Non-pigmented ciliary epithelial cell (primary cell): ENCODE results near the gene RASSF3.
"Not testable (repeated sequence)": the region's sequence is repeated elsewhere in the genome, so short reads cannot be mapped to it uniquely, and the experiment has no call there.

Experiments used
- DNase-seq: peaks from one replicate; pipeline ENCODE4 v3.0.0-alpha.2; 2010; ENCODE audit warnings: low read depth

RASSF3 gene

GRCh38 chr12:64598831-64599230, 11.5 kb upstream of the RASSF3 start:
- no peak for DNase-seq

- DNase-seq = no peak
Measured at GRCh38 chr12:64600164-64600561, 10.1 kb upstream of the RASSF3 start.

GRCh38 chr12:64603183-64603841, 7.0 kb upstream of the RASSF3 start:
- no peak for DNase-seq

- DNase-seq = no peak
Measured at GRCh38 chr12:64608901-64609535, 1.3 kb upstream of the RASSF3 start.

GRCh38 chr12:64609536-64610078, 688 bp upstream of the RASSF3 start:
- no peak for DNase-seq

DNA sequence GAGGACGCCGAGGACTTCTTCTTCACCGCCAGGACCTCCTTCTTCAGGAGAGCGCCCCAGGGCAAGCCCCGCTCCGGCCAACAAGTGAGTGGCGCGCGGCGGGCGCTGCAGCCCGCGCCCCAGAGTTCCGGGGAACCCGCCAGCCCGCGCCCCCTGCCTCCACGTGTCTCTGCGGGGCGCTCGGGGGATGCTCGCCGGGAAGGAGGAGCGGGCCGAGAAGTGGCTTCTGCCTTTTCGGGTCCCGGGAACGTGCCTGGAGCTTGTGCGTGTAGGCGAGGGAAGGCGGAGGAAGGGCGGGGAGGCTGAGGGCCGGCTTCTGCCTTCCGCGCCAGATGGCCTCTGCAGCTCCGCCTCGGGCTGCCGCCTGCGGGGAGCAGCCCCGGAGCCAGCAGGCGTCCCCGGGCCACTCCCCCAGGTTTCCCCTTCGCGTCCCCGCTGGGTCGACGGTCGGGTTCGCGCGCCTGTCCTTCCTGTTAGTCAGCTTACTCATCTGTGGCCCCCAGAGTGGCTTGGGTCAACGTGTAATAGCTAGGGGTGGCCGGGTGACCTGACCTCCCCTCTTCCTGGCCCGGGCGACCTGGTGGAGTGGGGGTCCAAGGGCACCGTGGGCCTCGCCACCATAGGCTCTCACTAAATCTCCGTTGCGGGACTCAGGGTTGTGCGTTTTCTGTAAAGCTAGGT, 505 bp downstream of the RASSF3 start:
- no peak for DNase-seq

- DNase-seq = no peak
Measured at GRCh38 chr12:64611341-64612284, 1.3 kb downstream of the RASSF3 start.

GRCh38 chr12:64612843-64613242, 2.5 kb downstream of the RASSF3 start:
- no peak for DNase-seq

DNA sequence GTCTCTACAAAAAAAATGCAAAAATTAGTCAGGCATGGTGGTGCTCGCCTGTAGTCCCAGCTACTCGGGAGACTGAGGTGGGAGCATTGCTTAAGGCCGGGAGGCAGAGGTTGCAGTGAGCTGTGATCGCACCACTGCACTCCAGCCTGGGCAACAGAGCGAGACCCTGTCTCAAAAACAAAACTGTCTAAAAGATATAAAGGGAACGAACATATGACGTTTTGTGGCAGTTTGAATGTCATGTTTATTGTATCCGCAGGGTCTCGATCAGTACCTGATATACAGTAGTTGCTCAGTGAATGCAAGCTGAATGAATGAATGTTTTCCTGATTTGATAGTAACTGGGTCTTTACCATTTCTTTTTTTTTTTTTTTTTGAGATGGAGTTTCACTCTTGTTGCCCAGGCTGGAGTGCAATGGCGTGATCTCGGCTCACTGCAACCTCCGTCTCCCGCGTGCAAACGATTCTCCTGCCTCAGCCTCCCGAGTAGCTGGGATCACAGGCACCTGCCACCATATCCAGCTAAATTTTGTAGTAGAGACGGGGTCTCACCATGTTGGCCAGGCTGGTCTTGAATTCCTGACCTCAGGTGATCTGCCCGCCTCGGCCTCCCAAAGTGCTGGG, 3.6 kb downstream of the RASSF3 start:
- not testable (repeated sequence) for DNase-seq

GRCh38 chr12:64616201-64616600, 5.9 kb downstream of the RASSF3 start:
- DNase-seq = no peak

DNA sequence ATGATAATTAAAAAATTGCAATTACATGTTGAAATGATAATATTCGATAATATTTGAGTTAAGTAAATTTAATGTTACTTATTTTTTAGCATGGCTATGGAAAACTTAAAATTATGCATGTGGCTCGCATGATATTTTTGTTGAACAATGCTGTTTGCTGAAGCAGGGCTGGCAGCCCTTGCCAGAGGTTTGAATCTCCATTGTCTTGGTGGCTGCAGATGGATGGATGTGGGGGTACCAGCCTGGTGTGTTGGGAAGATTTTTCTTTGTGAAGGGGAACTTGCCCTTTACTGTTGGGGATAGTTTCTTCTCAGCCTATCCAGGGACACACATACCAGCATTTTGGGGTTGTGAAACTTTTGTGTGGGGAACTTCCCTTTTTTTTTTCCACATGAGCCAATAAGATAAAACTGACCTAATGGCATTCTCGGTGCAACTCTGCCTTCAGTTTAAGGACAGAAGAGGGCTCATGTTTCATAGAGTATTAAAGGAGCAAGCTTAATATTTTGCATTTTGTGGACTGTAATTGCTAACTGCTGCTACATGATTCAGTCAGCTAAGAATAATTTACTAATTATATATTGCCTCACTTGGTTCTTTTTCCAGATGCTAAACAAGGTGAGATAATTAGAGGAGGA, 8.8 kb downstream of the RASSF3 start:
- DNase-seq = no peak

- no peak for DNase-seq
Measured at GRCh38 chr12:64621257-64621942, 11.1 kb downstream of the RASSF3 start.

- no peak for DNase-seq
Measured at GRCh38 chr12:64624035-64624434, 13.7 kb downstream of the RASSF3 start.

GRCh38 chr12:64625243-64626077, 15.2 kb downstream of the RASSF3 start:
- peak; percentile 72 for DNase-seq

- not testable (repeated sequence) for DNase-seq
Measured at GRCh38 chr12:64626588-64626987, 16.3 kb downstream of the RASSF3 start.

- peak; percentile 76 for DNase-seq
Measured at GRCh38 chr12:64627771-64628170, 17.5 kb downstream of the RASSF3 start.

DNA sequence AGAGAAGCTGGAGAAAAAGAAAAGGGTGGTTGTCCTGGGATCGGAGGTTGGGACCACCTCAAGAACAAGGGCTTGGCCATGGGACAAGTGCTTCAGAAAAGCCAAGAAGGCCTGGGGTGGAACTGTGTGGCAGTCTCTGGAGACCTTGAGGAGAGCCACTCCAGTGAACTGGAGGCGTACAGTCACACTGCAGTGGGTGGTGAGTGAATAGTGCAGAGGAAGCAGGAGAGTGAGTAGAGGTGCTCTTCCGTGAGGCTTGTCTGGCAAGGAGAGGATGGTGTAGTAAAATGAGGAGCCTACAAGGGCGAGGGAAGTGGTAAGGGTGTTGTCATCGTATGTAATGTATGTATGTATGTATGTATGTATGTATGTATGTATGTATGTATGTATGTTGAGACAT, 20.9 kb downstream of the RASSF3 start:
- DNase-seq = no peak

- DNase-seq = no peak
Measured at GRCh38 chr12:64633011-64633939, 23.0 kb downstream of the RASSF3 start.
